Sigmoid colon (tissue), 4 donors: ENCODE results near the gene KLHL30.

ENCODE experiments used
- EP300 ChIP-seq, 4 donors: sonication (generic); formaldehyde crosslinking; IDR thresholded peaks; one replicate each; pipeline ENCODE4 v1.6.1; 2017; ENCODE audit warnings: antibody characterized with exemption in 4 of 4
- POLR2A ChIP-seq, 2 donors: fragments of 450-650 bp; IDR thresholded peaks; one replicate each; pipeline ENCODE4 v1.6.1; 2016; ENCODE audit warnings: antibody characterized with exemption in 2 of 2, mild to moderate bottlenecking in 2 of 2, moderate library complexity in 2 of 2
- TF ChIP-seq, protein P1 (sequence below), 4 experiments: fragments of 450-650 bp in 3 of 4; fragments of 200-600 bp in 1 of 4; IDR thresholded peaks; one replicate each; pipeline ENCODE4 v1.5.1; 2016 to 2019; ENCODE audit warnings: antibody characterized with exemption in 4 of 4, mild to moderate bottlenecking in 3 of 4, moderate library complexity in 2 of 4

DNA sequence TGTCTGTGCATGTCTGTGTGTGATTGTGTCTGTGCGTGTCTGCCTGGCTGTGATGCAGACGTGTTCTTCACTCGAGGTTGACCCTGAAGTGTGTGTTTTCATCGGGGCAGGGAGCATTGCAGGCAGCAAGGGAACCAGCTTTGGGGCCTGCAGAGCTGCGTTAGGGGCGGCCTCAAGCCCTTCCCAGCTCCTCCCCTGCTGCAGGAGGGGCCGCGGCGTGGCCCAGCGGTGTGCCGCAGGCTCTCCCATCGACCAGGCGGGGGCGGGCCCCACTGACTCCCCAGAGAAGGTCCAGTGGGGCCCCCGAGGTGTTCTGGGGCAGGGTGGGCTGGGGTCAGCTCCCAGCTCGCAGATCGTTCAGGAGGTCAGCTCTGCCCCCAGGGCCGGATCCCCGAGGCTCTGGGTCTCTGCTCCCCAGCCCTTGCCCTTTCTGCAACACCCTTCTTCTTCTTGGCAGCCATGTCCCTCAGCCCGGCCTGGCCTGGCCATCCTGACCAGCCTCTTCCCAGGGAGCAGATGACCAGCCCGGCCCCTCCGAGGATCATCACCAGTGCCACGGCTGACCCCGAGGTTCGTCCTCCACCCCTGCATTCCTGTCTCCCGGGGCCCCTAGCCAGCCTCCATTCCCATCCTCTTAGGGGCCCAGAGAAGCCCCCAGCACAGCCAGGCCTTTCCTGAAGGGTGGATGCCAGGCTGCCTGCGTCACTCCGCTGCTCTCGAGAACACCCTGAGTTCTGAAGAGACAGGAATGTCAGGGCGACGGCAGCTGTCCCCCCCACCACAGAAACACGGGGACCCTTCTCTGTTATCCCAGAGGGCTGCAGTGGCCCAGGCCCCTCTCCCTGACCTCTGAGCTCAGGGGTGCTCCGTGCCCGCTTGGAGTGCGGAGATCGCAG is 11.1 kb upstream of the KLHL30 start:
- TF ChIP-seq, protein P1, sequence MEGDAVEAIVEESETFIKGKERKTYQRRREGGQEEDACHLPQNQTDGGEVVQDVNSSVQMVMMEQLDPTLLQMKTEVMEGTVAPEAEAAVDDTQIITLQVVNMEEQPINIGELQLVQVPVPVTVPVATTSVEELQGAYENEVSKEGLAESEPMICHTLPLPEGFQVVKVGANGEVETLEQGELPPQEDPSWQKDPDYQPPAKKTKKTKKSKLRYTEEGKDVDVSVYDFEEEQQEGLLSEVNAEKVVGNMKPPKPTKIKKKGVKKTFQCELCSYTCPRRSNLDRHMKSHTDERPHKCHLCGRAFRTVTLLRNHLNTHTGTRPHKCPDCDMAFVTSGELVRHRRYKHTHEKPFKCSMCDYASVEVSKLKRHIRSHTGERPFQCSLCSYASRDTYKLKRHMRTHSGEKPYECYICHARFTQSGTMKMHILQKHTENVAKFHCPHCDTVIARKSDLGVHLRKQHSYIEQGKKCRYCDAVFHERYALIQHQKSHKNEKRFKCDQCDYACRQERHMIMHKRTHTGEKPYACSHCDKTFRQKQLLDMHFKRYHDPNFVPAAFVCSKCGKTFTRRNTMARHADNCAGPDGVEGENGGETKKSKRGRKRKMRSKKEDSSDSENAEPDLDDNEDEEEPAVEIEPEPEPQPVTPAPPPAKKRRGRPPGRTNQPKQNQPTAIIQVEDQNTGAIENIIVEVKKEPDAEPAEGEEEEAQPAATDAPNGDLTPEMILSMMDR (IDR thresholded peaks at IDR 0.05): no peak
- TF ChIP-seq POLR2A (IDR thresholded peaks at IDR 0.05) (no peak), EP300 (IDR thresholded peaks at IDR 0.05) (no peak)
